Effector CD8-positive, alpha-beta T cell (primary cell): Measurements from ENCODE around the gene ATP9A.

ENCODE experiments used
- DNase-seq: peaks from one replicate; lab custom pipeline; 2025; lab: John Stamatoyannopoulos, UW

The ATP9A gene

DNA sequence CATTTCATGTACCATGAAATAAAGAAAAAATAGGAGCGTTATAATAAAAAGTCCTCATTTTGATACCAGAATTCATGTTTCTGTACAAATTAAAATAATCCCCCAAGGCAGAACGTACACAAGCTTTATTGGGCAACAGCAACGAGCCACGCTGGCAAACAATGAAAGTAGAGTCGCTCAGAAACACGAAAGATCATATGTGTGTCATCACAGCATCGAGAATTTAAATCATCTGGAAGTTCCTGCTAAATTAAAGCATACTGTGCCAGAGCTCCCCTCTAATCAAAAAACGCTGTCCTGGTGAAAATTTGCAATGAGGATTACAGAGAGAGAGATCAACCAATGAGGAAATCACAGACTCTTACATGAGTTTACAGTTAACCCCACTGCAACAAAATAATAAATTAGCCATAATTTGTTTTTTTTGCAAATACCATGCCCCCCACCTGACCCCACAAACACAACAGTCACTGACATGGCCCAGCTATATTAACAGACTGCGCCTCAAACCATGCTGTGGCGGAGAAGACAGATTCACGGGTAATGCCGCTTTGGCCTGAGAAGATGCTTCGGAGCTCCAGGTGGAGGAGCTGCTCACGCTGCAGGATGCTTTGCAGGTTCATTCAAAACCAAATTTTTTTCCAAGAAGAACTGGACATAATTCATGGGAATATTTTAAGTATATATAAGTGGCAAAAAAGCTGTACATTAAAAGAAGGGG is 171.4 kb downstream of the ATP9A start:
- DNase-seq, result no peak

DNA sequence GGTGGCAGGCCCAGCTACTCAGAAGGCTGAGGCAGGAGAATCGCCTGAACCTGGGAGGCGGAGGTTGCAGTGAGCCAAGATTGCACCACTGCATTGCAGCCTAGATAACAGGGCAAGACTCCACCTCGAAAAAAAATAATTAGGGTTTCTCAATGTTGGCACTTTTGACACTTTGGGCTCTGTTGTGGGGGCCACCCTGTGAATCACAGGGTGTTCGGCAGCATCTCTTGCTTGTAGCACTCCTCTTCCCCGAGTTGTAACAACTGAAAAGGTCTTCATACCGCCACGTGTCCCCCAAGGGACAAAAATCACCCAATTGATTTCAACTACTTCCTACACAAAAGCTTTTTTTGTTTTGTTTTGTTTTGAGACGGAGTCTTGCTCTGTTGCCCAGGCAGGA is 172.4 kb downstream of the ATP9A start:
- DNase-seq, result no peak

DNA sequence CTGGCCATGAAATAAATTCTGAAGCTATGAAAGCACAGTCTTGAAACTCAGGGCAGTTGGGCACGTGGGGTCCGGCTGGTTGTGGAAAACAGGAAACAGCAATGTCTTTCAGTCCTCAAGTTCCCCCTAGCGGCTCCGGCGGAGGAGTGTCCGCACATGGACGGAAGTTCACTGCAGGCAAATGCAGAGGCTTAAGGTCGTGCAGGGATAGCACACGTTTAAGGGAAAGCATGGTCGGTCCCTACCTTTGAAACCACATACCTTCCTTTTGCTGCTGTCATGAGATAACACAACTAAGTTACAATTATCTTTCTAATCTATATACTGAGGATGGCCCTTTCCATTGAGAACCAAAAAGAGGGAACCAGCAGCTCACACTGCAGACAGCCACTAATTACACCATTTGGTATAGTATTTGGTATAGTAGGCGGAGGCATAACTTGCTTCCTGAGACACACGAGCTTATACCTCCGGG is 173.1 kb downstream of the ATP9A start:
- DNase-seq, result peak; percentile 52

DNA sequence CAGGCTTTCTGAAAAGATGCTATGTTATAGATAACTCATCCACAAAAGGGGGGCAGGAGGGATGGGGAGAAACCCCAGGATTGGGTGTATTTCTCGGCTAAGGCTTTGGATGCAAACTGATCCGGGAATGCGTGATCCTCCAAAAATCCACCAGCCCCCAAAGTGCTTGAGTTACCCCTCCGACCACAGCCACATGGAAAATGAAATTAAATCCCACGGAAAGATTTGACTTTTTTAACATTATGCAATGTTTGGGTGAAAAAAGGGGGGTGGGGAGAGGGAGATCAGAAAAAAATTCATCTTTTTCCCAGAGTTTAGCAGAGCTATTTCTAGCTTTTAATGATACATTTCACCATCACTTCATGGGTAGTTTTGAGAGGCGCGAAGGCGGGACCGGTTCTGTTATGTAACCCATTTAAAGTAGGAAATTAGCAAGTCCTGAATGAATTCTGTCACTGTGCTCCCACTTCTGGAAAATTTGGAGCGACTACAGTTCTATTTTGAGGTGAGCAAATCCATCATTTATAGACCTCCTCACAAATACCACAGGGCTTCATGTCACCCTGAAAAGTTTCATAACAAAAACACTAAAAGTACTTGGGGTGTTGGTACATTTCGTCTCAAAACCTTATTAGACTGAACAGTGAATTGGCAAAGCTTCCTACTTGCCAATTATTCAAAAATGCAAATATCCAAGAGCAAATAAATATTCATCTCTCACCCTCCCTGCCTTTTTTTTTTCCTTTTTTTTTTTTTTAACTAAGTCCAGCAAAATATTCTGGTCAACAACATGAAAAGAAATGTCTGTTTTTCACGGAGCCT is 173.7 kb downstream of the ATP9A start:
- DNase-seq, result no peak

DNA sequence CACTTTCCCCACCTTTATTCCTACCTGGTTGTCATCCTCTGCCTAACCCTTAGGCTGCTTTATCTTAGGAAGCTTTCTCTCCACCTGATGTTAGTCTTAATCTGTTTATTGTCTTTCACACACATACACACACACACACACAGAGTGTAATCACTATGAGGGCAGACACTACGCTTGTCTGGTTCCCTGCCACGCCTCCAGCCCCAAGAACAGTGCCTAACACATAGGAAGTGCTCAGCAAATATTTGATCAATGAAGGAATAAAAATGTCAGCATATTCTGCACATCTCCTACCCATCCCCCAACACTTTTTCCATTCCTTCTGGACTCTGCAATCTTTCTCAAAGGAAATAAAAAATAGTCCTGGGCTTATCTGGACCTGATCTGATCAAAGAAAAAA is 174.6 kb downstream of the ATP9A start:
- no peak for DNase-seq

DNA sequence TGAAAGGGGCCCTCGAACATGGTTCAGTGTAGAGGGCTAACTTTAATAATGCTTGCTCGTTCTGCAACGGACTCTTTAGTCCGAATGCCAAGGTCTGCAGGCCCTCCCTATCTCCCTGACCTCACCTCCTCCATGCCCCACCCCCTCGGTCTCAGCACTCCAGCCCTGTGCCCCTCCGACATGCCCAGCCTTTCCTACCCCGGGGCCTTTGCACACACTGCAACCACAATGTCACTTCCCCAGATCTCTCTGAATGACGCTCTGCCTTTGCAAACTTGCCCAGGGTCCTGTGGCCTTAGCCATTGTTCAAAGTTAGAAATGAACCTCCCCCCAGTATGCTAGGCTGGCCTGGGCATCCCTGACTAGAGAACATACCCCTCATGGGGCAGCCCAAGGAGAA is 175.6 kb downstream of the ATP9A start:
- no peak for DNase-seq

DNA sequence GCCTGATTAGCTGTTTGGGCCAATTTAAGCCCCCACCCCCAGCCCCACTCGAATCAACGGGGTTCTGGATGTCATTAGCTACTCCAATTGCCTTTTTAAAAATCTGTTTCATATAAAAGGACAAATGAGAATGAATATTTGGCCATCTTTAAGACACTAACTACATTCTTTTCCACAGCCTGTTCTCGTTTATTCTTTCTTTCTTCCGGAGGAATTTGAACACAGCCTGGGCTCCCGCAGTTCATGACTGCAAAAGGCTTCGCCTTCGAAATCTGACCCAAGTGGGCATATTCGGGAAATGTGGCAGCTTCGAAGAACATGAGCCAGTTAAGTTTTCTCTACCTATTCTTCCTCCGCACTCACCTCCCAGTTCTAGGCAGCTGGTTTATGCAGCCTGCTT is 176.3 kb downstream of the ATP9A start:
- DNase-seq, result no peak

DNA sequence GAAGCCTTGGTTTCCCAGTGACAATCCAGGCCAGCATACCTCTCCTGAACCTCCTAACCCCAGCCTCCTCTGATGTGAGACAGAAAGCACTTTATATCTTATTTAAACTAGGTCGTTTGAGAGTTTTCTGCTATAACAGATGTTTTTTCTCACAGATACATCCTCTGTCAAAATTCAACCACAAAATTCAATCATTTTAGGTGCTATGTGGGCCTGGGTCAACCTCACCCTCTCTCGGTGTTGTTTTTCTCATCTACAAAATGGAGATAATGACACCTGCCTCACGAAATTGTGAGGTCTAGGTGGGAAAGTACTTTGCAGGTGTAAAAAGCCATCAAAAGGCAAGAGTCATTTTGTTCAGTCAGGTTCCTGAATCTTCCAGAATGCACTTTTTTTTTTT is 179.4 kb downstream of the ATP9A start:
- DNase-seq, result no peak

DNA sequence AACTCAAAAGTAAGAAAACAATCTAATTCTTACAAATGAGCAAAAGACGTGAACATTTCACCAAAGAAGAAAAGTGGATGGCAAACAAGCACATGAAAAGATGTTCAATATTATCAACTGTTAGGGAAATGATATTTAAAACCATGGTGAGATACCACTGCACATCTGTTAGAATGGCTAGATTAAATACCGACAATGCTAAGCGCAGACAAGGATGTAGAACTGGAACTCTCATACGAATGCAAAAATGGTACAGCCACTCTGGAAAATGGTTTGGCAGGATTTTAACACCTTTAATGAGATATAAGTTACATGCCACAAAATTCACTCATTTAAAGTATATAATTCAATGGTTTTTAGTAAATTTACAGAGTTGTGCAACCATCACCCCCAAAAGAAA is 181.0 kb downstream of the ATP9A start:
- no peak for DNase-seq

DNA sequence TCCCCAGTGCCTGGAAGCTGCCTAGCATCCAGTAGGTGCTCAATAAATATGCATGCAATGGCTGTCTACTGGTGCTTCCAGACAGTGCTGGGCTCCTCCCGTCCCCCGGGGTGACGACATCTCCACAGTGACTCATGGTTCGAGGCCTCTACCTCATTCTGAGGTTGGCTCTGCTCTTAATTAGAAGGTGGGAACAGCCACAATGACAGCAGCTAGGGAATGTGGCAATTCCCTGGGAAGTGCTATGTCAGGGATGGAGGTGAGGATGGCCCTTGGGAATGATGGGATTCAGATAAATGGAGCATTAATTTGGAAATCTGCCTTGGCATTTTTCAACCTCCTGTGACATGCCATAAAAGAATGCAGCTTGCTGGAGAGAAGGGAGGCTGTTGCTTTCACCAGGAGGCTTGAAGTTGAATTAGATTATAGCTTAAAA is 182.2 kb downstream of the ATP9A start:
- DNase-seq, result no peak

DNA sequence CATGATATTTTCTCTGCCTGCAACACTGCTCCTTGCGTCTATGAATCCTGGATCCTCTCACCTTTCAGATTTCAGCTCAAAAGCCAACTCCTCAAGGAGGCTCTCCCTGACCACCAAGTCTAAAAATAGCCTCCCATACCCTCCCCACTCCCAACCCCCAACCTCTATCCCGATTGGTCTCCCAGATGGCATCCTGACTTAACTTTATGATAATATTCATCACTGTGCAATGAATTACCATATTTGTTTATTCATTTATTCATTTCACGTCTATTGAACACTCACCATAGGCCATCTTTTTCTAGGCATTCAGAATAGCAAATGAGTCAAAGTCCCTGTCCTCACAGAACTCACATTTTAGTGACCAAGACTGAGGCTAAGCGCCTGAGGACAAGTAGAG is 183.0 kb downstream of the ATP9A start:
- DNase-seq, result no peak

DNA sequence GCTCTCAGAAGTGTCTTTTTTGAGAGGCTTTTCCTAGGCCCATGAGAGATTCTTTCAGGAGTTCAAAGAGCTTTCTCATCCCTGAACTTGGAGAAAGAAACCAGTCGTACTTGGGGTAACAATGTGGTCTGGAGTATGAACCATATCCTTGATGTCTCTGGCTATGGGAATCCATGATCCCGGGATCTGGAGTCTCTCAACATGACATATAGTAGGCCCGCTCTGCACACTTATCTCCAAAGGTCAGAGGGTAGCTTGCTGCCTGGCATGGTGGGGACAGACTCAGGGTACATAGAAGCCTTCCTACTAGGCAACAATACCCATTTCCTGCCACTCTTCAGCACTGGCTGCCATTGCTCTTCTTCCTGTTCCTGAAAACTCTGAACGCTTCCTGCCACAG is 183.5 kb downstream of the ATP9A start:
- no peak for DNase-seq

DNA sequence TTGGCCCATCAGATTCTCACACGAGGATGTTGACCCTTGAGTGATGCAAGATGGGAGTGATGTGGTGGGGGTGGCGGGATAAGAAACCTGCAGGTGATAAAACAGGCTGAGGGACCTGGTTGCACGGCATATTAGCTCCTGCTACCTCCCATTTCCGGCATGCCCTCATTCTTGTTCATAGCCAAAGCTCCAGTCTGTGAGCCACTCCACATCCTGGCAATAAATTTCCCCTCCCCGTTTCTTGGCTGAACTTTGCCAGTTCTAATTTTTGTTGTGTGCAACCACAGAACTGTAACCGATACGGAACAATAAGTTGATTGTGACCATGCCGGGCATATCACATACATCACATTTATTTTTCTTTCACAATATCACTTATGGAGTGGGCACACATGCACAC is 184.1 kb downstream of the ATP9A start:
- DNase-seq, result no peak

DNA sequence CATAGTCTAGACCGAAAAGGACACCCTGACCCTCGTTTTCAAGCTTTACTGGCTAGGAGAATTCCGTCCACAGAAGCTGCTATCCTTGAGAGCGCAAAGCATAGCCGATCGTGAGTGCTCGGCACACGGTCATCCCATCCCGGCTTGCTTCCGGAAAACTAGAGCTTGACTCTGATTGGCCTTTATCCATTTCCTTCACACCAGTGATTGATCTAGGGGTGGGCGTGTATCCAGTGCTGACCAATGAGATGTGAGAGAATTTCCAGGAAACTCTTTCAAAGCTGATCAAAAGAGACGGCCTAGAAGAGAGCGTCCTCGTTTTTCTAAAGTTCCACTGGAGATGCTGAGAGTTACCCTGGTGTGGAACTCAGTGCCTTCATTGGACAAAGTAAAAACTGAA is 184.7 kb downstream of the ATP9A start:
- DNase-seq, result no peak

DNA sequence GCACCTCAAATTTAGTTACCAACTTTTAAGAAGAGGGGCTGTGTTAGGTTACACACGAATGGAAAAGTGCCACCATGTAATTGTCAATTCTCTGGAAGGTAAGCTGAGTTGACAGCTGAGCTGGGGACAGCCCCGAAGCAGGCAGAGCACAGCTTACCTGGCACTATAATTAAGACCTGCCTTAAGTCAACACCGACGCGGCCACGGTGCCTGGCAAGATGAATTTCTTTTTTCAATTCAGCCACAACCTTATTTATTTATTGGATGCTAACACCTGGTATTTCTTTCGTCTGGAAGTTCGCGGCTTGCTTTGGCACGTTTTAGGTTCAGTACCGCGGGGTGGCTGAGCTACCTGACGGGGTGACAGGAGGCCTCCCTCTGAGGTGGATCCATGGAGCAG is 185.1 kb downstream of the ATP9A start:
- DNase-seq, result no peak

DNA sequence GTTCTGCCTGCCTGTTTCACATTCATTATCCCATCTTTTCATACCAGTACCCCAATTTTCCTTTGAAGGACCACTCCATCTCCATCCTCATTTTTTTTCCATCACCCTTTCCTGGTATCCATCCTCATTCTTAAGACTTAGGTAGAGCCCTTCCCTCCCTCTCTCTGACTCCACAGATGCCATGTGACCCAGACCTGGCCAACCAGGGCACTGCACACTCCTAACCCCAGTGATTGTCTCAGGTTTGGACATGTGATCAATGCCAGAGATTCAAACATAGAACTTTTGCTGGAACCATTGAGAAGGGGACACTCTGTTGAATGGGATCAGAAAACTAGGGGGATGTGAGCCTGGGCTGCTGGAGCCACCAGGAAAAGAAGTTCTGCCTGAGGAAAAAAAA is 186.6 kb downstream of the ATP9A start:
- no peak for DNase-seq

DNA sequence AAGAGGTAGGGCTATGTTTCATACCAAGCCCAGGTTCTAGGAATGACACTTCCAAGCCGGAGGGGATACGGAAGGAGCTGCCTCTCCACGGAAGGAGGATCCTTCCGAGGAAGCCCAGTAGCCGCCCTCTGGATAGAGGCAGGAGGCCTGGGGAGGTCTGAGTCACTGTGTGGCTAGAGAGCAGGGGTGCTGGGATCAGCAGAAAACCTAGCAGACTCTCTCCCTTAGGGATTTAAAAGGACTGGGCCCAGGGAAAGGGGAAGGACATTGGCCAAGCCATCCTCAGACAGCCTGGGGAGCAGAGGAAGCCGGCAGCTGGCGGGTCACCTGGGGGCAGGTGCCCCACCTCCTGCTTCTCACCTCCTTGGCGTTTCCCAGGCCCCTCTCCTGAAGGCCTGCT is 189.1 kb downstream of the ATP9A start:
- DNase-seq, result no peak

DNA sequence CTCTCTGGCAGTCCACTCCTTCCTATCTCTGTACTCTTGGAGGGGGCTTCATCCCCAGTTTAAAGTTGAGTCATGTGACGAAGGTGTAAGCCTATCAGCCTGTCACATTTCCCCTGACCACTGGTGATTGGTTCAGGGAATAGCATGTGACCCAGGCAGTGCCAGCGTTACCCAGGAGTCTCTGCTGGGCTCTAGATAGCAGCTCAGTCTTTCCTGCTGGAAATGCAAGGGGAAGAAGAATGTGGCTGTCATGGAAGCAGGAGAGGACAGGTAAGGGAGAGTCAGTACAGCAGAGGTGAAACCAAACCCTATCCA is 190.1 kb downstream of the ATP9A start:
- no peak for DNase-seq

DNA sequence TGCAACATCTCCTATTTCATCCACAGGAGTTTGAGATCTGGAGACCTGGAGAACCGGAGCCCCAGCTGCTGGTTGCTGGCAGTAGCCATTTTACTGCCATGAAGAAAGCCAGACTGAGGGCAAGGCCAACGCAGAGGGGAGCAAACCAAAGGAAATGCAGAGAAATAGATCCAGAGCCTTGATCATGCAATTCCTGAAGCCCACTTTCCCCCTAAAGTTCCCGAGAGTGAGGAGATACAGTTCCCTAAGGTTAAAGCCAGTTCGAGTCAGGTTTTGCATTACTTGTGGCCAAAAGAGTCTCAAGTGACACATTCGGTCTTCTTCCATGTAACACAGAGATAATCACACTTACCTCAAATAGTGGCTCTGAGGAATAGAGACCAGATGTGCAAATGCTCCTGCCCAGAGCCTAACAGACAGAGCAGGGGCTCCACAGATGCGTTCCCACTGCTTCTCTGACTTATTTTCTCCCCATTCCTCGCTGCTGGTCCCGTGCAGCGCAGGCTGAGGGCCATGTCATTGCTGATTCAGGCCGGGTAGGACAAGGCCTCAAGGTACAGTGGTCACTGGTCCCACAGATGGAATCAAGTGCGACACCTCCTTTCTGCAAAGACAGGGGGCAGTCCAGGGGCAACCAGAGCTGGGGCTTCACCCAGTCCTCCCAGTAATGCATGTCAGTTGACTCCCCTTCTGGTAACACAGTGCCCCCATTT is 190.6 kb downstream of the ATP9A start:
- DNase-seq, result no peak

DNA sequence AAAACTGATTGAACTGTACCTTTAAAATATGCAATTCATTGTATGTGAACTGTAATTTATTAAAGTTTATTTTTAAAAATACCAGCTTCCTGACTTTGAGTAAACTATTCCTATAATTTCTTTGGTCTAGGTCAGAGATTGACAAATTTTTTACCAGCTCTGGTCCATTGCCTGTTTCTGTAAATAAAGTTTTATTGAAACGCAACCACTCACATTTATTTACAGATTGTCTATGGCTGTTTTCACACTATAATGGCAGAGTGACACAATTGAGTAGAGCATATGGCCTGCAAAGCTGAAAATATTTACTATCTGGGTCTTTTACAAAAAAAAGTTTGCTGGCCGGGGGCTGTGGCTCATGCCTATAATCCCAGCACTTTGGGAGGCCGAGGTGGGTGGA is 192.7 kb downstream of the ATP9A start:
- DNase-seq, result no peak

DNA sequence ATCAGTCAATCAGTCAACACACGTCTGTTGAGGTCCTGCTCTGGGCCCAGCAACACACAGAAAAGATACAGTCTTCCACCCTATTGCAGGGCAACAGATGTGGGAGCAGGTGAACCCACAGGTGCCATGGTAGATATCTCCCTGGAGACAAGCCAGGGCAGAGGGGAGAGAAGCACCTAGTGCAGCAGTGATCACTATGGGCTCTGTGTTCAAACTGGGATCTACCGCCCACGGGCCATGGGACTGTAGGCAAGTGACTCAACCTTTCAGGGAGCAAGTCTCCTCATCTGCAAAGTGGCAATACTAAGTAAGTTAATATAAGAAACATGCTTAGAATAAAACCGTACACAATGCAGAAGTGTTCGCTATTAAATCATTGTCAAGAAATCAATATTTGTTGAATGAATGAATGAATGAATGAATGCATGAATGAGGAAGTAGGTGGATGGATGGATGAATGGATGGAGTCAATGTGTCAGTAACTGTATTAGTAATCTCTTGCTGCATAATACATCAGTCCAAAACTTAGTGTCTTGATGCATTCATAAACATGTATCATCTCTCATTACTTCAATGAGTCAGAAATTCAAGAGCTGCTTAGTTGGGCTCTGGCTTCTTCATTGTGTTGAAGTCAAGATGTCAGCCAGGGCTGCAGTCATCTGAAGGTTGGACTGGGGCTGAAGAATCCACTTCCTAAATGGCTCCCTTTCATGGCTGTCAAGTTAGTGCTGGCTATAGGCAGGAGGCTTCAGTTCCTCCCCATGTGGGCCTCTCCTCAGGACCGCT is 193.7 kb downstream of the ATP9A start:
- no peak for DNase-seq

DNA sequence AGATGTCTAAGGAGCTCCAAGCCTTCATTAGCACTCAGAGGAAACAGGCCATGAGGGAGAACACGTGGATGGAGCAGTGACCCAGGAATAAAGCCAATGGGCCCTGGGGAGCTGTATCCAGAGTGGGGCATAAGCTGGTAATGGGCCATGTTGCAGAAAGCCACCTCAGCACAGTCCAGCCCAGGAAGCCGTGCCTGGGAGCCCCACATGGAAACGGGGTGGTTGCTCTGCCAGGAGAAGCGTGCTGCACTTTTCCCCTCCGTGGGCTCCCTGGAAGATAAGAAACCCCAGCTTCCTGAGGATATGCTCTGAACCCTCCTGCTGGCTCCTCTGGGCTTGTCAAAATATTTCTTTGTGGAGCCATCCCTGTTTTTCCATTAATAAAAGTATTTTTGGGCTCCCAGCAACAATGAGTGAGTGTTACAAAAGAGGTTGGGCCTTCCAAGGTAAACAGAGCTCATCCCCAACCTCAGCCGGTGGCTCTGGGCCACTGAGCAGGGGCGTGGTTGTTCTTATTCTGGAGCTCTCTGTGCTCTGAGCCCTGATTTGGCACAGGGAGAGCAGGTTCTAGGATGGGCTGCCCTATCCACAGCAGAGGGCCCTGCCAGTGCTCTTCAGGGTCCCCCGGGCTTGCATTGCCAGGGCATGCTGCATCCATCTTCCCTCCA is 194.5 kb downstream of the ATP9A start:
- DNase-seq, result no peak
